Measurements from ENCODE around the gene GIPC3.

The GIPC3 gene, protein sequence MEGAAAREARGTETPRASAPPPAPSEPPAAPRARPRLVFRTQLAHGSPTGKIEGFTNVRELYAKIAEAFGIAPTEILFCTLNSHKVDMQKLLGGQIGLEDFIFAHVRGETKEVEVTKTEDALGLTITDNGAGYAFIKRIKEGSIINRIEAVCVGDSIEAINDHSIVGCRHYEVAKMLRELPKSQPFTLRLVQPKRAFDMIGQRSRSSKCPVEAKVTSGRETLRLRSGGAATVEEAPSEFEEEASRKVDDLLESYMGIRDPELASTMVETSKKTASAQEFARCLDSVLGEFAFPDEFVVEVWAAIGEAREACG

GRCh38 chr19:3585301-3586126 is at the start of gene GIPC3:
GIPC3 (plus strand) TSS chr19:3585478; CDS start chr19:3585598, 120 bp downstream.
- no peak for DNase-seq

DNA sequence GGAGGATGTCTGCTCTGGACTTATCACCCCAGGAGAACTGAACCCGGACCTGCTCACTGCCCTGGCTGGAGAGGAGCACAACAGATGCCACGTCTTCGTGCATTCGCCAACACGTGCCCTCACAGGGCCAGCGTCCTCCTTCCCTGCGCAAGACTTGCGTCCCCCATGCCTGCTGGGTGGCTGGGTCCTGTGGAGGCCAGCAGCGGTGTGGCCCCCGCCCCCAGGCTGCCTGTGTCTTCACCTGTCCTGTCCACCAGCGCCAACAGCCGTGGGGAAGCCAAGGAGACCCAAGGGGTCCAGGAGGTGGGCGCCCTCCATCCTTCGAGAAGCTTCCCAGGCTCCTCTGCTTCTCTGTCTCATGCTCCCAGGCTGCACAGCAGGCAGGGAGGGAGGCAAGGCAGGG is 49.7 kb upstream of the GIPC3 start:
- DNase-seq = no peak

DNA sequence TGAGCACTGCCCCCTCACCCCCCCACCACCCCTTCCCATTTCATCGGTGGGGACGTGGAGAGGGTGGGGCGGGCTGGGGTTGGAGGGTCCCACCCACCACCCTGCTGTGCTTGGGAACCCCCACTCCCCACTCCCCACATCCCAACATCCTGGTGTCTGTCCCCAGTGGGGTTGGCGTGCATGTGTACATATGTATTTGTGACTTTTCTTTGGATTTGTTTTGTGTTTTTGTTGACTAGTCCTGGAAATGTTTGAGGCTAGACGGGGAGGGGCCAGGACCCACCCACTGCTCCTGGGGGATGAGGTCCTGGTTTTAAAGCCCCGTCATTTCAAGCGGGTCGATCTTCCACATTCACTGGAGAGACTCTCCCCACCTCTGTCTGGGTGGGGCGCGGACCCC is 49.3 kb upstream of the GIPC3 start:
- no peak for DNase-seq

DNA sequence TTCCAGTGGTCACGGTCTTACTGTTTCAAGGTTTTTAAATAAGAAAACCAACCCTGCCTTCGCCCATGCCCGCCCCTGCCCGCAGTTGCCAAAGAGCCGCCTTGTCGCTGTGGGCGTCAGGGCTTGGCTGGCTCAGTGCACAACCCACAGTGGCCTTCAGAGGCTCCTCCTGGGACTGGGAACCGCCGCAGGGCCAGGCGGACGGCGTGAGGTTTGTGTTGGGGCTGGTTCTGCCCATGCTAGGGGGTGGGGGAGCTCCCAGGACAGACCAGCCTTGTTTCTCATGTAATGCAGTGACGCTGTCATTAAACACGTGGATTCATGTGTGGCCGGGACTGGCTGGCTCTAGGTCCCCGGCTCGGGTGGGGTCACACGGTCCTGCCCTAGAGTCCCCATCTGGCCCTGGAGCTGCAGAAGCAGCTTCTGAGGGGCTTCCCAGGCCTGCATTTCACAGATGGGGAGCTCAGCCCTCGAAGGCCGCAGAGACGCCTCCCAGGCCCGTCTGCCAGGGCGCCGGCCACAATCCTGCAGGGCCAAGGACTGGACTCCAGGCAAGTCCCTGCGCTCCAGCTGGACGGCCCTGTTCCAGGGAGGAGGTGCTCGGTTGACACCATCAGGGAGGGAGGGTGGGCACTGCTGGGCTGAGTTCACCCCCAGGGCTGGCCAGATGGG is 48.7 kb upstream of the GIPC3 start:
- DNase-seq = no peak

- DNase-seq = no peak
These were observed 48.2 kb upstream of the GIPC3 start for GRCh38 chr19:3537101-3537437.

GRCh38 chr19:3537438-3538240 is 47.6 kb upstream of the GIPC3 start:
- DNase-seq = no peak

GRCh38 chr19:3538258-3538929 is 46.9 kb upstream of the GIPC3 start:
- no peak for DNase-seq

GRCh38 chr19:3538965-3539755 is 46.1 kb upstream of the GIPC3 start, which contains the start of gene TEKTIP1:
TEKTIP1 (plus strand) TSS chr19:3539174; CDS start chr19:3539178, 4 bp downstream.
- DNase-seq = no peak

- no peak for DNase-seq
These were observed 45.5 kb upstream of the GIPC3 start for GRCh38 chr19:3539756-3540118.

- no peak for DNase-seq
These were observed 41.9 kb upstream of the GIPC3 start for GRCh38 chr19:3543150-3544057.

DNA sequence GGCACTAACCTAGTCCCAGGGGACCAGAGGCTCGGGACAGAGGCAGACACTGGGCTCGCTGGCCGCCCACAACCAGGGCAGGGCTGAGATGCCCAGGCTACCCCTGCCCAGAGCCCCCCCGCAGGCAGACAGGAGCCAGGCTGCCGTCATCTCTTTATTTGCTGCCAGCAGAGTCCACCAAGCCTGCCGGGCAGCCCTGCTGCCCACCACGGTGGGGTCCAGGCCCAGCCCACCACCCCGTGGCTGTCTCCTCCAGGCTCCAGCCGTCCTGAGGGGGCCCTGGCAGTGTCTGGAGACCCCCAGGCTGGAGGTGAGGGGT is 41.3 kb upstream of the GIPC3 start:
- no peak for DNase-seq

DNA sequence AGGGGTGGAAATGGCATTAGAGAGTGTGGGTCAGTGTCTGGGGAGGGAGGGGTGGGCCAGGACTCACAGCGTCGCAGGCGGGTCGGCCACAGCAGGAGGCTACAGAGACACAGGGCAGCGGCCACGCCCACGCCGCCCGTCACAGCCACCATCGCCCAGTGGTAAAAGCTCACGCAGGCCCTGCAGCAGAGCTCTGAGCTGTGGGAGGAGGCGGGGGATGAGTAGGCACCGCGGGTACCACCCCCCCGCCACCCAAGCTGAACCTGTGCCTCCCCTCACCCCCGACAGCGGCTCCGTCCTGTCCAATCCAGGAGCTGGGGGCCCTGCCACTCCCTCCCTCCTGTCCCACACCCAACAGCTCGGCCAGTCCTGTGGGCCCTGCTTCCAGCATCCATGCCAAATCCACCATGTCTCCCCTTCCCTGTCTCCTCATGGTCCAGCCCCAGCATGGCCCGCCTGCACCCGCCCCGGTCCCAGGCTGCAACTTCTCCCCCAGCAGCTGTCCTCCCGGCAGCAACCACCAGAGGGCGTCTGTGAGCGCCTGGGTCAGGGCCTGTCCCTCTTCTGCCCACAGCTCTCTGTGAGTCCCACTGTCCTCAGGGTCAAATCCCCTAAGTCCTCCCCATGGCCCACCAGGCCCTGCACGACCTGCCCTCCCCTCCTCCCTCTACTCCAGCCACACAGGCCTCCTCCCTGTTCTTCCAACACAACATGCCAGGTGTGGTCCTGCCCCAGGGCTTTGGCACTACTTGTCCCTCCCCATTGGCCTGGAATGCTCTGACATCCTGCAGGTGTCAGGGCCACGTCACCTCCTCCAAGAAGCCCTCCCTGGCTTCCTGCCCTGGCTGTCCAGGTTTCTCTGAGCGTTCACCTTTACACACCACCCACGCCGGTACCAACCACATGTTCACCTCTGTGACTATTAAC is 40.3 kb upstream of the GIPC3 start:
- DNase-seq = peak; percentile 92 to 94

GRCh38 chr19:3545669-3546034 is 39.6 kb upstream of the GIPC3 start:
- no peak for DNase-seq

GRCh38 chr19:3546119-3546518 is 39.2 kb upstream of the GIPC3 start:
- no peak for DNase-seq

- peak; percentile 64 to 68 for DNase-seq
These were observed 38.0 kb upstream of the GIPC3 start for GRCh38 chr19:3547301-3547731.

- DNase-seq = no peak
These were observed 37.5 kb upstream of the GIPC3 start for GRCh38 chr19:3547767-3548282.

- DNase-seq = no peak
These were observed 36.7 kb upstream of the GIPC3 start for GRCh38 chr19:3548606-3549005.

DNA sequence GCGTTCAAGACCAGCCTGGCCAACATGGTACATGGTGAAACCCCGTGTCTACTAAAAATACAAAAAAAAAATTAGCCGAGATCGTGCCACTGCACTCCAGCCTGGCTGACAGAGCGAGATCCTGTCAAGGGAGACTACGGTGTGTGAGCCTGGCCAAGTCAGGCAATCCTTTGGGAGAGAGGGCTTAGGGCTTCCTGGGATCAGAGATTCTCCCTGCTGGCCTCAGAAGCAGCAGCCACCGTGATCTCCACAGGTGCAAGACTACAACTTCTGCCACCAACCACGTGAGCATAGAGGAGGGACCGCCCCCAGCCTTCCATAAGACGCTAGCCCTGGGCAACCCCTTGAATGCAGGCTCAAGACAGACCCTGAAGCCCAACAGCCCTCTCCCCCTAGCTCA is 35.5 kb upstream of the GIPC3 start:
- DNase-seq = no peak
